Stimulated activated CD4-positive, alpha-beta T cell treated with anti-CD3 and anti-CD28 coated beads, Interleukin-1b, Interleukin-23, amount 100 ng/mL, for 1 hour (primary cell): Measurements from ENCODE around the gene PIK3AP1.
"Not testable (repeated sequence)": the region's sequence is repeated elsewhere in the genome, so short reads cannot be mapped to it uniquely, and the experiment has no call there.

Experiments
- DNase-seq, 2 donors: peaks; one replicate each; pipeline ENCODE4 v3.0.0-alpha.2; 2020; ENCODE audit warnings: low read depth in 2 of 2

The PIK3AP1 gene

GRCh38 chr10:96720422-96721206 is at the start of gene PIK3AP1:
Gene PIK3AP1 (minus strand): TSS chr10:96720514. CDS start chr10:96720394, 120 bp downstream.
- DNase-seq = peak; percentile 3 to 6

DNA sequence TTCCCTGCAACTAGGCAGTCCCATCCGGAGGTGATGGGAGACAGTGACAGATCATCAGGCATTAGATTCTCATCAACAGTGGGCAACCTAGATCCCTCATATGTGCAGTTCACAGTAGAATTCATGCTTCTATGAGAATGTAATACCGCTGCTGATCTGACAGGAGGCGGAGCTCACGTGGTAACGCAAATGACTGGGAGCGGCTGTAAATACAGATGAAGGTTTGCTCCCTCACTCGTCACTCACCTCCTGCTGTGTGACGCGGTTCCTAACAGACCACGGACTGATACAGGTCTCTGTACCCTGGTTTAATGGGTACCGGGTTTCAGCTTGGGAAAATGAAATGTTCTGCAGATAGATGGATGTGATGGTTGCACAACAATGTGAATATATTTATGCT is 47.8 kb upstream of the PIK3AP1 start:
- DNase-seq = no peak

DNA sequence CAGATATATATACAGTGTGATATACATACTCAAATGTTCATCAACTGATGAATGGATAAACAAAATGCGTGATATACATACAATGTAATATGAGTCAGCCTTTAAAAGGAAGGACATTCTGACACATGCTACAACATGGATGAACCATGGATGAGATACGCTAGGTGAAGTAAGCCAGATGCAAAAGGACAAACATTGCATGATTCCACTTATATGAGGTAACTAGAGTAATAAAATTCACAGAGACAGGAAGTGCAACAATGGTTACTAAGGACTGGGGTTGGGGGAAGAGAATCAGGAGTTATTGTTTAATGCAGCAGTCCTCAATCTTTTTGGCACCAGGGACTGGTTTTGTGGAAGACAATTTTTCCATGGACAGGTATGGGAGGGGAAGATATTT is 47.3 kb upstream of the PIK3AP1 start:
- no peak for DNase-seq

DNA sequence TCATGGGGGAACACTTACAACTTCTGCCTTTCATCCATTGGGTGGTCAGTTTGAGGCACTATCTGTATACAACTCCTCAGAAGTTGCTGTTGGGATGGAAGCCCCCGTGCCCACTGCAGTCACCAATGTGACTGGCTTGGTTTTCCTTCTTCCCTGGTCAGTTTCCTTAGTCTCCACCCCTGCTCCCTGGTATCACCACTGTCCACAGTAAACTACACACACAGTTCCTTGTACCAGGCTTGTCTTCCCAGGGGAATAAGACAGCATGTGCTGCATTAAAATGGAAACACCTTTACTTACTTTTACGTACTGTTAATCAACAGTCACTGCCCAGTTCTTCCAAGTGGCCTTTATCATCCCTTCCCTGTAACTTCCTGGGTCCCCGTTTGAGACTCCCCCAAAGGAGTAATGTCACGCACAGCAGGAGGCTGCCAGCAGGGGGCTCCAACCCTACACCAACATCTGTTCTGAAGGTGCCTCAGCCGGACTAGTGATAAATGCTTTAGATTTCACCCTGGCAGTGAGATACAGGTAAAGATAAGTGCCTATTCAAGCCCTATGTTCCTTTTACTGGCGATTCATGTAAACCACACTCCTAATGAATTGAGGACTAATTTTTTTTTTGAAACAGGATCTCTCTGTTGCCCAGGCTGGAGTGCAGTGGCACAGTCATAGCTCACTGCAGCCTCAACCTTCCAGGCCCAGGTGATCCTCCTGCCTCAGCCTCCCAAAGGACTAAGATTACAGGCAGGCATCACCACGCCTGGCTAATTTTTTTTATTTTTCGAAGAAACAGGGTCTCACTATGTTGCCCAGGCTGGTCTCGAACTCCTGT is 45.3 kb upstream of the PIK3AP1 start:
- peak; percentile 43 to 58 for DNase-seq

DNA sequence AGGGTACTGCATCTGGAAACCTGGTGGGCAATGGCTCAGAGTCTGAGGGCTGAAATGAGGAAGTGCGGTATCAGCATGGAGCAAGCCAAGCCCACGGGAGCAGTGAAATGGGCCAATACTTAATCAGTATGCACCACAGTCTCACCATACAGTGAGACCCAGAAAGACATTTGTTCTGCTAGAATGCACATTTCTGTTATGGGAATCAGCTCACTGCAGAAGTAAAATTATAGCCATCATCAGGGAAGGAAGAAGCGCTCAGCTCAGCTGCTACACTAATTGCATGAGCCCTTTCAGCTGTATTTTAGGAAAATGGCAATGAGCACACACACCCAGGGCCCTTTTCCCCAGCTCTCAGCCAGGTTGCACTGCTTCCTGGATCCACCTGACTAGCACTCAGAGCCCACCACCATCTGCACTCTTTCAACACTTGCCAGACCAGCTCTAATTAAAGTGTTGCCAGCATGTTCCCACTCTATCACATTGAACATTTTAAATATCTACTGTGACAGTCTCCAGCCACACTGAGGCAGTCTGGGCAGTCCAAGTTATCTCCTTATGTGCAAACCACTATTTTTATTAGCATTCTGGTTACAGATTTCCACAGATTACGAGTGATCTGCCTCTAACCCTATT is 44.2 kb upstream of the PIK3AP1 start:
- DNase-seq = no peak

DNA sequence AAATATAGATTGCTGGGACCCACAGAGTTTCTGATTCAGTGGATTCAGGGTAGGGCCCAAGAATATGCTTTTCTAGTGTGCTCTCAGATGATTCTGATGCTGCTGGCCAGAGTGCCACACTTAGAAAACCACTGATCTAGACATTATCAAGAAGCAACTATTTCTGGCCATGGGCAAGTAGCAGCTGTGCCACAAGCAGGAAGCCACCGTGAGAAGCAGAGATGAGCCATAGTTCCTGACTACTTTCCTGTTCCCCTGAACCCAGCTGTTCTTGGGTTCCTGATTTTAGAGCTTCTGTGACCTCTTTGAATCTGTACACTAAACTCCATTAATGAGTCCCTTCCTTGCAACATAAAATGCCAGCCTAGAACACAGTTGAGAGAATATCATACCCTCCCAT is 38.1 kb upstream of the PIK3AP1 start:
- DNase-seq = no peak

DNA sequence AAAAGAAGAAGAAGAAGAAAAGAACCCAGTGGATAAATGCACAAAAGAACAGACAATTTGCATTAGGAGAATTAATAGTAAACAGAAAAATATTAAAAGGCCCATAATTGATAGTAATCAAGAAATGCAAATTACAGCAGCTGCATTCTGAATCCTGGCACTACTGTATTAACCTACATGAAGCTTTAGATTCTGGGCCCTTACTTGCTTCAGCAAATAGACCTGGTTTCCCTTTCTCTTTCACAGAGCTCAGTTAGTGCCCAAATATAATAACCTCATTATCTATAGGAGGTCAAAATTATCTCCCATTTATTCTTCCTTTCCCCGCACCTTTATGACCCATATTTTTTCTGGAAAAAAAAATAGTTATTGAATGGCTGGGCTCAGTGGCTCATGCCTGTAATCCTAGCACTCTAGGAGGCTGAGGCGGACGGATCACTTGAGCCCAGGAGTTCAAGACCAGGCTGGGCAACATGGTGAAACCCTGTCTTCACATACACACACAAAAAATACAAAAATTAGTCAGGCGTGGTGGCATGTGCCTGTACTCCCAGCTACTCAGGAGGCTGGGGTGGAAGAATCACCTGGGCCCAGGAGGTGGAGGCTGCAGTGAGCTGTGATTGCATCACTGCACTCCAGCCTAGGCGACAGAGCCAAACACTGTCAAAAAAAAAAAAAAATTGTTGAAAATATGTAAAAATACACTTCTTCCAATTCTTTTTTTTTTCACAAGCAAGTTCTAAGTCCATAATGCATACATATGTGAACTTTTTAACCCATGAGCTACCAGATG is 36.0 kb upstream of the PIK3AP1 start:
- DNase-seq = no peak

DNA sequence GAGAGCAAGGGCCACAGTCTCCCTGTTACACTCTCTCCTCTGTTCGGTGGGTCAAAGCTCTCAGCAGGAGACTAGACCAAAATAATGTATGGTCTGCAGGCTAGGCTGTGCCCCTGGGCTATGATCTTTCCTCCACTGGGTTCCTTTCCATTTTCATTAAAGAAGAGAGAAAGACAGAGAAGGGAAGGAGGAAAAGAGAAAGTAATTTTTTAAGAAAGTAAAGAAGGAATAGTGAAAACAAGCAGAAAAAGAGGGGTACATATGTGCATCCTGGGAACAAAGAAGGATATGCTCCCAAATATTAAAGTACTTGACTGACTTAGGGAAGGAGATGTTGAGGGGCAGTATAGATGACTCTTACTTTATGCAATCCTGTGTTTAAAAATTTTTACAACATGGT is 33.6 kb upstream of the PIK3AP1 start:
- no peak for DNase-seq

DNA sequence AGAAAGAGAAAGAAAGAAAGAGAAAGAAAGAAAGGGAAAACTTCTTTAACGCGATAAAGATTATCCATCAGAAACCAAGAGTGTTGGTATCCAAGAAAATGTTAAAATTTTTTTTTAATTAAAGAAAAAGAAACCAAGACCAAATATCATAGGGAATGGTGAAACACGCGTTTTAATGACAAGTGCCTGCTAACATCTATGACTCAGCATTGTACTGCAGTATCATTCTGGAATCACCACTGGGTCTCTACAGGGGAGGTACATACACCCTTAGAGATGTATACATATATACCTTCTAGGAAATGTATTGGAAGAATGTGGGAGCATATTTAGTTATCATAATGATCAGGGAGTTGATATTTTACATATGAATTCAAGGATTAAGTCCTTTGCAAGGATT is 32.1 kb upstream of the PIK3AP1 start:
- no peak for DNase-seq

GRCh38 chr10:96750316-96750715 is 30.0 kb upstream of the PIK3AP1 start:
- DNase-seq = not testable (repeated sequence)

GRCh38 chr10:96747734-96748550 is 27.6 kb upstream of the PIK3AP1 start:
- DNase-seq = no peak

- no peak for DNase-seq
Measured at GRCh38 chr10:96746503-96746902, 26.2 kb upstream of the PIK3AP1 start.

DNA sequence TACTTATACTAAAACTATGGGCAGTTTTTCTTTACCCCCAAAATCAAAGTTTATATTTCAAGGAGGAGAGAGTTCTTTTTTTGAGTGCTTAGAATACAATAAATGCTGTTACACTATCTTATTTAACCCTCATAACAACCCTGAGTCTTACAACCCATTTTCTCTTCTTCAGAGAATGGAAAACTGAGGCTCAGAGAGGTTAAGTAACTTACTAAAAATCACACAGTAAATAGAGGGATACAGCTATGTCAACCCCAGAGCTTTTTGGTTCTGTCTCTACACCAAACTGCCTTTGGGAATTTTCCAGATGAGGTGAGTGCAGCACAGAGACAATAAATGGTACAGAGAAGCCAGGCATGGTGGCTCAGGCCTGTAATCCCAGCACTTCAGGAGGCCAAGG is 25.6 kb upstream of the PIK3AP1 start:
- no peak for DNase-seq

- DNase-seq = no peak
Measured at GRCh38 chr10:96743988-96744585, 23.8 kb upstream of the PIK3AP1 start.

- DNase-seq = not testable (repeated sequence)
Measured at GRCh38 chr10:96741557-96741956, 21.2 kb upstream of the PIK3AP1 start.

DNA sequence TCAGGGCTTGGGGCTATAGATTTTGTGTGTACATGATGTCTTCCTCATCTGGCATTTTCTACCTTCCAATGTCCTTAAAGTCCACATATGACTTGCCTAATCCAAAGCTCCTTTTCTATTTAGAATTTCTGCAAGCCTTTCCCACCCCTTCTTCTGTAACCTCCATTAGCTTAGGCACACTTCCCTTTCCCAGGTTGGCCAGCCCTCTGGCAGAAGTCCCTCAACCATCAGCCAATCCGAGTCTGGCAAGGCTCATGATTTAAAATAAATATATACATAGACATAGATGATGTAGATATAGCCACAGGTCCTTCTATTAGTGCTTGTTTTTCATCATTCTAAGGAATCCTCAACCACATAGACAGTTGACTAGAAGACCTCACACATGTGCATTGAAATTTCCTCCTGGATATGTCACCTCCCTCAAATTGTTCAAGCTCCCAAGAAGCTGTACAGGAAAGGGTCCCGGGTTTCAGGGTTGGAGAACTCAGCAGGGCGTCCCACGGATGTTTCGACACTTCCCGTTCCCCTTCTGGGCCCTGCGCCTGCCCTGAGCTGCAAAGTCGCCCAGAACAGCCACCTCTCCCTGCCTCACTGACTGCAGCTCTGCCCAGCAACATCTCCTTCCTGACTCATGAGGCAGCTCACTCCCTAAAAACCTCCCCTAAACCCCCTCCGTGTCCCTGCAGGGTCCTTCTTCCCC is 20.4 kb upstream of the PIK3AP1 start:
- no peak for DNase-seq

GRCh38 chr10:96740141-96740540 is 19.8 kb upstream of the PIK3AP1 start:
- no peak for DNase-seq

GRCh38 chr10:96737307-96737902 is 17.1 kb upstream of the PIK3AP1 start:
- DNase-seq = not testable (repeated sequence)

- no peak for DNase-seq
Measured at GRCh38 chr10:96724621-96725020, 4.3 kb upstream of the PIK3AP1 start.
